Breast epithelium (tissue), 3 donors: Measurements from ENCODE around the gene MAP3K5.
A peak's percentile ranks its signal among the peaks of the same experiment; 100 is the strongest.

ENCODE experiments used
- POLR2A ChIP-seq: fragments of 450-650 bp; IDR thresholded peaks from one replicate; pipeline ENCODE4 v1.6.1; 2016; ENCODE audit warnings: antibody characterized with exemption, mild to moderate bottlenecking, moderate library complexity
- TF ChIP-seq, protein P1 (sequence below), 3 donors: fragments of 450-650 bp; IDR thresholded peaks; one replicate each; pipeline ENCODE4 v1.5.1; 2016 to 2017; ENCODE audit warnings: antibody characterized with exemption in 3 of 3, mild to moderate bottlenecking in 3 of 3, moderate library complexity in 3 of 3

- TF ChIP-seq, protein P1, sequence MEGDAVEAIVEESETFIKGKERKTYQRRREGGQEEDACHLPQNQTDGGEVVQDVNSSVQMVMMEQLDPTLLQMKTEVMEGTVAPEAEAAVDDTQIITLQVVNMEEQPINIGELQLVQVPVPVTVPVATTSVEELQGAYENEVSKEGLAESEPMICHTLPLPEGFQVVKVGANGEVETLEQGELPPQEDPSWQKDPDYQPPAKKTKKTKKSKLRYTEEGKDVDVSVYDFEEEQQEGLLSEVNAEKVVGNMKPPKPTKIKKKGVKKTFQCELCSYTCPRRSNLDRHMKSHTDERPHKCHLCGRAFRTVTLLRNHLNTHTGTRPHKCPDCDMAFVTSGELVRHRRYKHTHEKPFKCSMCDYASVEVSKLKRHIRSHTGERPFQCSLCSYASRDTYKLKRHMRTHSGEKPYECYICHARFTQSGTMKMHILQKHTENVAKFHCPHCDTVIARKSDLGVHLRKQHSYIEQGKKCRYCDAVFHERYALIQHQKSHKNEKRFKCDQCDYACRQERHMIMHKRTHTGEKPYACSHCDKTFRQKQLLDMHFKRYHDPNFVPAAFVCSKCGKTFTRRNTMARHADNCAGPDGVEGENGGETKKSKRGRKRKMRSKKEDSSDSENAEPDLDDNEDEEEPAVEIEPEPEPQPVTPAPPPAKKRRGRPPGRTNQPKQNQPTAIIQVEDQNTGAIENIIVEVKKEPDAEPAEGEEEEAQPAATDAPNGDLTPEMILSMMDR (IDR thresholded peaks at IDR 0.05): peak; percentile 37 to 56 (median 43)
- TF ChIP-seq POLR2A: peak; percentile 55
Observed at GRCh38 chr6:136822376-136823127, 30.3 kb upstream of the MAP3K5 start, which contains the start of gene PEX7.
